Large intestine (tissue), 3 donors: ENCODE data around the gene MEIG1. TPM values are rescaled to one million over a fixed set of nuclear protein-coding genes. Genes with fewer than 3 reads are reported as not detected.
"Not testable (repeated sequence)": the region's sequence is repeated elsewhere in the genome, so short reads cannot be mapped to it uniquely, and the experiment has no call there.

Source experiments
- DNase-seq, 2 donors: peaks; one replicate each; pipeline versions ENCODE4 v3.0.0 to v3.0.0-alpha.2; 2013
- H3K27ac ChIP-seq: one replicate; pipeline ENCODE4 v1.5.1; 2013; ENCODE audit warnings: low read length
- H3K27me3 ChIP-seq: 2 replicates; pipeline ENCODE4 v1.6.1; 2013; ENCODE audit warnings: low read length; ENCODE audit not compliant: control insufficient read depth, insufficient read depth
- H3K36me3 ChIP-seq: 2 replicates; pipeline ENCODE4 v1.6.1; 2013; ENCODE audit warnings: low read length; ENCODE audit not compliant: control insufficient read depth, insufficient read depth
- H3K4me1 ChIP-seq: one replicate; pipeline ENCODE4 v1.6.1; 2013; ENCODE audit warnings: low read length; ENCODE audit not compliant: control insufficient read depth, insufficient read depth
- H3K4me3 ChIP-seq: one replicate; pipeline ENCODE4 v1.5.1; 2013; ENCODE audit warnings: low read length
- H3K9me3 ChIP-seq: one replicate; pipeline ENCODE4 v1.6.1; 2013; ENCODE audit warnings: mild to moderate bottlenecking, low read depth, low read length, moderate library complexity; ENCODE audit not compliant: control insufficient read depth
- WGBS: methylation state at CpG from one replicate; pipeline ENCODE4 v1.1.5; 2013; ENCODE audit warnings: low lambda C conversion rate; ENCODE audit not compliant: insufficient coverage; 5-methylcytosine and 5-hydroxymethylcytosine counted together
- polyA plus RNA-seq: library from polyadenylated mRNA; unstranded; fragments of 120-200 nt; gene quantifications from one replicate; pipeline ENCODE4 v1.2.1, GENCODE V29; 2013

Gene MEIG1
- polyA plus RNA-seq, 1 donor, result 0.33 TPM

- not testable (repeated sequence) for H3K9me3 ChIP-seq, H3K27ac ChIP-seq, H3K27me3 ChIP-seq, H3K36me3 ChIP-seq, H3K4me1 ChIP-seq, DNase-seq, H3K4me3 ChIP-seq
- no CpG with 5 or more reads among the region's 9 CpGs for WGBS
These were observed 33.1 kb downstream of the MEIG1 start for GRCh38 chr10:14992336-14992735.

GRCh38 chr10:14993500-14994455, 34.6 kb downstream of the MEIG1 start:
- H3K4me3 ChIP-seq, H3K36me3 ChIP-seq, H3K27ac ChIP-seq, H3K9me3 ChIP-seq, H3K4me1 ChIP-seq, H3K27me3 ChIP-seq: not testable (repeated sequence)
- DNase-seq, result peak; percentile 24 to 60
- 0% methylated on average over 1 of the region's 32 CpGs for WGBS

- no peak overlapping the region for H3K27ac ChIP-seq
- WGBS, result no CpG with 5 or more reads among the region's 50 CpGs
- H3K9me3 ChIP-seq, result peaks cover 3% of the 10 kb centered on the region
- no peak for DNase-seq
- H3K4me1 ChIP-seq, result no peaks in the 10 kb centered on the region
- H3K4me3 ChIP-seq, result peak overlapping the region; percentile 10
- no peaks in the 10 kb centered on the region for H3K36me3 ChIP-seq
- no peaks in the 10 kb centered on the region for H3K27me3 ChIP-seq
These were observed 36.9 kb downstream of the MEIG1 start for GRCh38 chr10:14995964-14996565.

- WGBS, result no CpG with 5 or more reads among the region's 5 CpGs
- not testable (repeated sequence) for H3K27ac ChIP-seq, H3K4me3 ChIP-seq, H3K4me1 ChIP-seq, H3K9me3 ChIP-seq, DNase-seq, H3K27me3 ChIP-seq, H3K36me3 ChIP-seq
These were observed 54.3 kb downstream of the MEIG1 start for GRCh38 chr10:15013530-15013929.

GRCh38 chr10:15015451-15015850, 56.3 kb downstream of the MEIG1 start:
- no peaks in the 10 kb centered on the region for H3K4me1 ChIP-seq
- WGBS, result 100% methylated on average over 1 of the region's 7 CpGs

GRCh38 chr10:15020966-15021365, 61.8 kb downstream of the MEIG1 start:
- not testable (repeated sequence) for H3K4me1 ChIP-seq, DNase-seq, H3K27me3 ChIP-seq, H3K27ac ChIP-seq, H3K4me3 ChIP-seq, H3K36me3 ChIP-seq, H3K9me3 ChIP-seq
- no CpG with 5 or more reads among the region's 5 CpGs for WGBS

More at GRCh38 chr10:15015451-15015850, 56.3 kb downstream of the MEIG1 start:
- Histone ChIP-seq H3K4me3 (no peak overlapping the region), H3K36me3 (no peaks in the 10 kb centered on the region), H3K9me3 (no peaks in the 10 kb centered on the region), H3K27ac (no peak overlapping the region), H3K27me3 (no peaks in the 10 kb centered on the region)
- DNase-seq, result no peak

Other genes starting within 250 kb of the MEIG1 start
- gene FAM107B, start 184.5 kb upstream of the MEIG1 start, polyA plus RNA-seq, result 44.0 TPM
- gene CDNF, start 121.4 kb upstream of the MEIG1 start, polyA plus RNA-seq, result 3.2 TPM
- 14.9 TPM for gene HSPA14, start 121.1 kb upstream of the MEIG1 start, polyA plus RNA-seq
- 13.9 TPM for gene MSANTD7, start 121.1 kb upstream of the MEIG1 start, polyA plus RNA-seq
- gene SUV39H2, start 80.5 kb upstream of the MEIG1 start, polyA plus RNA-seq, result 10.9 TPM
- 11.3 TPM for gene DCLRE1C, start 5.3 kb upstream of the MEIG1 start, polyA plus RNA-seq
- gene OLAH, start 84.6 kb downstream of the MEIG1 start, polyA plus RNA-seq, result not detected
- 2.2 TPM for gene ACBD7, start 129.4 kb downstream of the MEIG1 start, polyA plus RNA-seq
- gene RPP38, start 138.0 kb downstream of the MEIG1 start, polyA plus RNA-seq, result 30.2 TPM
- 15.5 TPM for gene NMT2, start 209.3 kb downstream of the MEIG1 start, polyA plus RNA-seq